ENCODE results near the gene PACRG. TPM values are rescaled to one million over a fixed set of nuclear protein-coding genes. Genes with fewer than 3 reads are reported as not detected.

The PACRG gene
- total RNA-seq, 1 experiment from 2014 or later, result 0.44 TPM

GRCh38 chr6:162922563-162923166, 194.9 kb downstream of the PACRG start:
- TF ChIP-seq ELF4 (CRISPR knock-in tag; IDR thresholded peaks at IDR 0.05; ENCODE audit: low read depth) (no peak), MXD4 (CRISPR knock-in tag; IDR thresholded peaks at IDR 0.05; ENCODE audit: borderline replicate concordance) (no peak), OVOL2 (CRISPR knock-in tag; IDR thresholded peaks at IDR 0.05; ENCODE audit: borderline replicate concordance) (no peak), ZBTB21 (CRISPR knock-in tag; IDR thresholded peaks at IDR 0.05; ENCODE audit: borderline replicate concordance) (no peak), TEAD1 (CRISPR knock-in tag; IDR thresholded peaks at IDR 0.05) (no peak), ZNF671 (CRISPR knock-in tag; IDR thresholded peaks at IDR 0.05) (no peak), ZNF416 (CRISPR knock-in tag; IDR thresholded peaks at IDR 0.05) (no peak), JUN (CRISPR knock-in tag; IDR thresholded peaks at IDR 0.05) (no peak), ZMAT4 (CRISPR knock-in tag; IDR thresholded peaks at IDR 0.05) (no peak), ZNF532 (CRISPR knock-in tag; IDR thresholded peaks at IDR 0.05; ENCODE audit: borderline replicate concordance) (no peak), MYBL2 (CRISPR knock-in tag; IDR thresholded peaks at IDR 0.05) (no peak), ETV6 (CRISPR knock-in tag; IDR thresholded peaks at IDR 0.05) (no peak), E2F5 (CRISPR knock-in tag; IDR thresholded peaks at IDR 0.05) (no peak)
- TF ChIP-seq, protein P1, sequence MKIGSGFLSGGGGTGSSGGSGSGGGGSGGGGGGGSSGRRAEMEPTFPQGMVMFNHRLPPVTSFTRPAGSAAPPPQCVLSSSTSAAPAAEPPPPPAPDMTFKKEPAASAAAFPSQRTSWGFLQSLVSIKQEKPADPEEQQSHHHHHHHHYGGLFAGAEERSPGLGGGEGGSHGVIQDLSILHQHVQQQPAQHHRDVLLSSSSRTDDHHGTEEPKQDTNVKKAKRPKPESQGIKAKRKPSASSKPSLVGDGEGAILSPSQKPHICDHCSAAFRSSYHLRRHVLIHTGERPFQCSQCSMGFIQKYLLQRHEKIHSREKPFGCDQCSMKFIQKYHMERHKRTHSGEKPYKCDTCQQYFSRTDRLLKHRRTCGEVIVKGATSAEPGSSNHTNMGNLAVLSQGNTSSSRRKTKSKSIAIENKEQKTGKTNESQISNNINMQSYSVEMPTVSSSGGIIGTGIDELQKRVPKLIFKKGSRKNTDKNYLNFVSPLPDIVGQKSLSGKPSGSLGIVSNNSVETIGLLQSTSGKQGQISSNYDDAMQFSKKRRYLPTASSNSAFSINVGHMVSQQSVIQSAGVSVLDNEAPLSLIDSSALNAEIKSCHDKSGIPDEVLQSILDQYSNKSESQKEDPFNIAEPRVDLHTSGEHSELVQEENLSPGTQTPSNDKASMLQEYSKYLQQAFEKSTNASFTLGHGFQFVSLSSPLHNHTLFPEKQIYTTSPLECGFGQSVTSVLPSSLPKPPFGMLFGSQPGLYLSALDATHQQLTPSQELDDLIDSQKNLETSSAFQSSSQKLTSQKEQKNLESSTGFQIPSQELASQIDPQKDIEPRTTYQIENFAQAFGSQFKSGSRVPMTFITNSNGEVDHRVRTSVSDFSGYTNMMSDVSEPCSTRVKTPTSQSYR (CRISPR knock-in tag; IDR thresholded peaks at IDR 0.05), result no peak
- TF ChIP-seq, protein P2, sequence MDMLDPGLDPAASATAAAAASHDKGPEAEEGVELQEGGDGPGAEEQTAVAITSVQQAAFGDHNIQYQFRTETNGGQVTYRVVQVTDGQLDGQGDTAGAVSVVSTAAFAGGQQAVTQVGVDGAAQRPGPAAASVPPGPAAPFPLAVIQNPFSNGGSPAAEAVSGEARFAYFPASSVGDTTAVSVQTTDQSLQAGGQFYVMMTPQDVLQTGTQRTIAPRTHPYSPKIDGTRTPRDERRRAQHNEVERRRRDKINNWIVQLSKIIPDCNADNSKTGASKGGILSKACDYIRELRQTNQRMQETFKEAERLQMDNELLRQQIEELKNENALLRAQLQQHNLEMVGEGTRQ (CRISPR knock-in tag; IDR thresholded peaks at IDR 0.05), result no peak
- ChIA-PET POLR2A (no interaction called here), CTCF (no interaction called here)
- DNase-seq (ENCODE audit: low spot score) (no peak), ATAC-seq (no peak)
- Mint-ChIP-seq H3K4me1 (no peaks in the 10 kb centered on the region), H3K27me3 (ENCODE audit: low read depth) (no peaks in the 10 kb centered on the region), H3K4me3 (no peak overlapping the region), H3K36me3 (peaks cover 25% of the 10 kb centered on the region), H3K9me3 (peaks cover 43% of the 10 kb centered on the region), H3K27ac (no peak overlapping the region)

DNA sequence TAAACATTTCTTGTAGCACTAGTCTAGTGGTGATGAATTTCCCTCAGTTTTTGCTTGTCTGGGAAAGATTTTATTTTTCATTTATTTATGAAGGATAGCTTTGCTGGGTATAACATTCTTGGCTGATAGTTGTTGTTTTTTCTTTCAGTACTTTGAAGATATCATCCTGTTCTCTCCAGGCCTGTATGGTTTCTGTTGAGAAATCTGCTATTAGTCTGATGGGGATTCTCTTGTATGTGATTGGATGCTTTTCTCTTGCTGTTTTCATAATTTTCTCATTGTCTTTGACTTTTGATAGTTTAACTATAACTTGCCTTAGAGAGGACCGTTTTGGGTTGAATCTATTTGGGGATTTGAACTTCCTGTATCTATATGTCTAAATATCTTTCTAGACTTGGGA, 207.1 kb downstream of the PACRG start:
- H3K4me3 Mint-ChIP-seq, result no peak overlapping the region
- H3K9me3 Mint-ChIP-seq, result peaks cover 49% of the 10 kb centered on the region
- peaks cover 23% of the 10 kb centered on the region for H3K36me3 Mint-ChIP-seq
- H3K27ac Mint-ChIP-seq, result no peak overlapping the region
- no peaks in the 10 kb centered on the region for H3K27me3 Mint-ChIP-seq (ENCODE audit: low read depth)
- ATAC-seq, result no peak
- ChIA-PET CTCF (no interaction called here), POLR2A (no interaction called here)
- DNase-seq (ENCODE audit: low spot score), result no peak
- H3K4me1 Mint-ChIP-seq, result no peaks in the 10 kb centered on the region
- TF ChIP-seq ATF6 (CRISPR knock-in tag; IDR thresholded peaks at IDR 0.05) (no peak), FOXJ3 (CRISPR knock-in tag; IDR thresholded peaks at IDR 0.05; ENCODE audit: borderline replicate concordance) (no peak)
- TF ChIP-seq, protein P3, sequence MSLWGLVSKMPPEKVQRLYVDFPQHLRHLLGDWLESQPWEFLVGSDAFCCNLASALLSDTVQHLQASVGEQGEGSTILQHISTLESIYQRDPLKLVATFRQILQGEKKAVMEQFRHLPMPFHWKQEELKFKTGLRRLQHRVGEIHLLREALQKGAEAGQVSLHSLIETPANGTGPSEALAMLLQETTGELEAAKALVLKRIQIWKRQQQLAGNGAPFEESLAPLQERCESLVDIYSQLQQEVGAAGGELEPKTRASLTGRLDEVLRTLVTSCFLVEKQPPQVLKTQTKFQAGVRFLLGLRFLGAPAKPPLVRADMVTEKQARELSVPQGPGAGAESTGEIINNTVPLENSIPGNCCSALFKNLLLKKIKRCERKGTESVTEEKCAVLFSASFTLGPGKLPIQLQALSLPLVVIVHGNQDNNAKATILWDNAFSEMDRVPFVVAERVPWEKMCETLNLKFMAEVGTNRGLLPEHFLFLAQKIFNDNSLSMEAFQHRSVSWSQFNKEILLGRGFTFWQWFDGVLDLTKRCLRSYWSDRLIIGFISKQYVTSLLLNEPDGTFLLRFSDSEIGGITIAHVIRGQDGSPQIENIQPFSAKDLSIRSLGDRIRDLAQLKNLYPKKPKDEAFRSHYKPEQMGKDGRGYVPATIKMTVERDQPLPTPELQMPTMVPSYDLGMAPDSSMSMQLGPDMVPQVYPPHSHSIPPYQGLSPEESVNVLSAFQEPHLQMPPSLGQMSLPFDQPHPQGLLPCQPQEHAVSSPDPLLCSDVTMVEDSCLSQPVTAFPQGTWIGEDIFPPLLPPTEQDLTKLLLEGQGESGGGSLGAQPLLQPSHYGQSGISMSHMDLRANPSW (CRISPR knock-in tag; conservative IDR thresholded peaks at IDR 0.05; ENCODE audit: low read depth), result no peak
